Endothelial cell of umbilical vein (primary cell): ENCODE results near the gene GTPBP2. TPM values are rescaled to one million over a fixed set of nuclear protein-coding genes. Genes with fewer than 3 reads are reported as not detected.

ENCODE experiments used
- BruUV-seq: library from RNA; stranded (reverse); fragments of 400-500 nt; replicated peaks from 2 replicates; lab custom pipeline; 2021; lab: Mats Ljungman, UMichigan
- CTCF ChIA-PET: fragments of 300-600, 350-600 bp; sonication (Branson Sonifier 250); formaldehyde crosslinking; loops from one replicate; lab custom pipeline; 2021; ENCODE audit warnings: antibody characterized with exemption, inconsistent platforms; lab: Charles Lee
- POLR2A ChIA-PET: fragments of 300-600, 350-600 bp; sonication (Branson Sonifier 250); formaldehyde crosslinking; loops from one replicate; lab custom pipeline; 2021; ENCODE audit warnings: antibody characterized with exemption, inconsistent platforms; lab: Charles Lee
- DNase-seq: peaks from one replicate; pipeline ENCODE4 v3.0.0-alpha.2; 2011; ENCODE audit warnings: low read depth, low spot score
- FAIRE-seq: peaks from 2 replicates; lab custom pipeline; 2011; peaks lifted over from hg19 to GRCh38; lab: Jason Lieb, UNC
- H2AFZ ChIP-seq: 2 replicates; pipeline ENCODE4 v1.6.0; 2012; ENCODE audit warnings: low read depth, low read length, control low read depth, inconsistent platforms
- H3K27ac ChIP-seq: 2 replicates; pipeline ENCODE4 v1.5.1; 2011; ENCODE audit warnings: low read depth, mild to moderate bottlenecking, control low read depth, low read length, moderate library complexity; ENCODE audit not compliant: insufficient read depth
- H3K27me3 ChIP-seq, 2 experiments: 2 replicates each; pipeline versions ENCODE4 v1.6.0 to v1.6.1; 2011; ENCODE audit warnings: low read length in 2 of 2, mixed read lengths in 1 of 2; ENCODE audit not compliant: control insufficient read depth in 2 of 2, insufficient read depth in 2 of 2
- H3K36me3 ChIP-seq, 2 experiments: 2 replicates in 1 of 2; 3 replicates in 1 of 2; pipeline ENCODE4 v1.5.1; 2011; ENCODE audit warnings: low read length in 2 of 2, mild to moderate bottlenecking in 1 of 2, moderate library complexity in 1 of 2; ENCODE audit not compliant: control insufficient read depth in 2 of 2, insufficient read depth in 2 of 2; ENCODE audit errors: extremely low read depth in 1 of 2
- H3K4me1 ChIP-seq: 3 replicates; pipeline ENCODE4 v1.5.1; 2011; ENCODE audit warnings: mild to moderate bottlenecking, low read length; ENCODE audit not compliant: control insufficient read depth, insufficient read depth; ENCODE audit errors: extremely low read depth
- H3K4me2 ChIP-seq: 2 replicates; pipeline ENCODE4 v1.6.1; 2011; ENCODE audit warnings: low read length, control low read depth, mixed read lengths; ENCODE audit not compliant: insufficient read depth
- H3K4me3 ChIP-seq, 3 experiments: fragments of 200-600 bp in 1 of 3; sonication (generic), shearing (Covaris generic) in 1 of 3; replicated peaks in 1 of 3; 2 replicates each; pipeline ENCODE4 v1.5.1; 2011 to 2016; ENCODE audit warnings: control low read depth in 3 of 3, low read length in 3 of 3, mild to moderate bottlenecking in 2 of 3, inconsistent platforms in 1 of 3, low read depth in 1 of 3, moderate library complexity in 1 of 3; ENCODE audit not compliant: insufficient read depth in 1 of 3
- H3K79me2 ChIP-seq: 2 replicates; pipeline ENCODE4 v1.6.0; 2012; ENCODE audit warnings: low read length, inconsistent platforms; ENCODE audit not compliant: control insufficient read depth, insufficient read depth
- H3K9ac ChIP-seq: replicated peaks from 2 replicates; pipeline ENCODE3; 2011; ENCODE audit warnings: low read length, control low read depth; ENCODE audit not compliant: insufficient read depth; ENCODE audit errors: extremely low read depth
- H3K9me1 ChIP-seq: replicated peaks from 3 replicates; pipeline ENCODE4 v1.6.0; 2011; ENCODE audit warnings: mild to moderate bottlenecking, low read length; ENCODE audit not compliant: control insufficient read depth, insufficient read depth; ENCODE audit errors: extremely low read depth
- H3K9me3 ChIP-seq: replicated peaks from 2 replicates; pipeline ENCODE4 v1.5.1; 2012; ENCODE audit warnings: low read length, inconsistent platforms; ENCODE audit not compliant: control insufficient read depth, insufficient read depth
- H4K20me1 ChIP-seq: replicated peaks from 2 replicates; pipeline ENCODE3; 2011; ENCODE audit warnings: mild to moderate bottlenecking, low read length; ENCODE audit not compliant: control insufficient read depth, insufficient read depth; ENCODE audit errors: extremely low read depth
- CTCF ChIP-seq, 2 donors: IDR thresholded peaks; 1 replicate in 1 of 2; 2 replicates in 1 of 2; pipeline ENCODE4 v1.5.1; 2011; ENCODE audit warnings: low read length in 2 of 2, mild to moderate bottlenecking in 2 of 2, moderate library complexity in 2 of 2, control low read depth in 1 of 2, inconsistent platforms in 1 of 2, low read depth in 1 of 2; ENCODE audit not compliant: insufficient read depth in 1 of 2; ENCODE audit errors: extremely low read depth in 1 of 2
- EZH2 ChIP-seq: IDR thresholded peaks from 2 replicates; pipeline ENCODE4 v1.6.1; 2012; ENCODE audit warnings: borderline replicate concordance, low read depth, mild to moderate bottlenecking, moderate library complexity, low read length, inconsistent platforms; ENCODE audit not compliant: severe bottlenecking
- FOS ChIP-seq: IDR thresholded peaks from 2 replicates; pipeline ENCODE4 v1.6.1; 2011; ENCODE audit warnings: mild to moderate bottlenecking, low read length, moderate library complexity, borderline replicate concordance; ENCODE audit not compliant: insufficient read depth
- GATA2 ChIP-seq: IDR thresholded peaks from 2 replicates; pipeline ENCODE4 v1.7.0; 2011; ENCODE audit warnings: low read depth, mild to moderate bottlenecking, moderate library complexity, mixed read lengths, low read length; ENCODE audit not compliant: insufficient read length, insufficient read depth
- JUN ChIP-seq: IDR thresholded peaks from 2 replicates; pipeline ENCODE4 v1.6.1; 2011; ENCODE audit warnings: borderline replicate concordance, low read depth; ENCODE audit not compliant: insufficient read length, insufficient read depth
- MAX ChIP-seq: IDR thresholded peaks from 2 replicates; pipeline ENCODE4 v1.6.1; 2011; ENCODE audit not compliant: insufficient read depth, insufficient read length
- MYC ChIP-seq: IDR thresholded peaks from one replicate; pipeline ENCODE4 v1.6.1; 2011; ENCODE audit warnings: mild to moderate bottlenecking, low read depth, low read length
- POLR2A ChIP-seq: IDR thresholded peaks from 2 replicates; pipeline ENCODE4 v1.6.1; 2012; ENCODE audit warnings: low read depth, mild to moderate bottlenecking, control low read depth, low read length
- POLR2AphosphoS5 ChIP-seq: IDR thresholded peaks from 2 replicates; pipeline ENCODE4 v1.6.1; 2012; ENCODE audit warnings: low read depth, mild to moderate bottlenecking, control low read depth, low read length, moderate library complexity; ENCODE audit not compliant: insufficient read depth
- dilution Hi-C: fragments of 300-500 bp; cut with MboI; formaldehyde crosslinking; loops from one replicate; pipeline ENCODE4 v1.15.0; 2019; ENCODE audit warnings: low sequenced_read_pairs; ENCODE audit not compliant: extremely low pct_ligation_motif_present
- intact Hi-C: fragments of 100-400 bp; cut with micrococcal nuclease; formaldehyde crosslinking; loops from one replicate; pipeline ENCODE4 v1.10.0; 2022
- polyA plus RNA-seq, 4 experiments: library from polyadenylated mRNA; depleted of rRNA in 3 of 4; stranded (reverse) in 3 of 4; unstranded in 1 of 4; fragments of >200 nt; gene quantifications; 2 replicates each; pipeline versions ENCODE4 v1.2.1 to v1.2.3, GENCODE V29; 2011 to 2012; ENCODE audit warnings: missing spikeins in 1 of 4
- total RNA-seq: library from RNA; stranded (reverse); gene quantifications from 2 replicates; pipeline ENCODE4 v1.2.3, GENCODE V29; 2021

Gene GTPBP2
- total and polyA plus RNA-seq, 2 donors (not counting 3 experiments of a cell fraction or from before 2014, with no cell fraction given) = 87.1 to 112 TPM

GRCh38 chr6:43644940-43645612 lies 16.0 kb upstream of the GTPBP2 start, which contains the start of gene RSPH9:
Gene RSPH9, plus strand, starts transcription at chr6:43645036. Its CDS starts 63 bp downstream, at chr6:43645099.
- dilution Hi-C loops (no loop called here), intact Hi-C loops (loop anchor here (1.0 kb wide), 1 partner anchor 9 kb away; no protein-coding TSS in a partner anchor)
- FAIRE-seq = peak; percentile 74
- H3K9ac ChIP-seq = peak within 1 kb of the TSS; percentile 33
- TF ChIP-seq POLR2A (no peak), MYC (no peak), GATA2 (no peak), EZH2 (no peak), CTCF (IDR thresholded peaks at IDR 0.05; ENCODE audit: extremely low read depth in 1 of 2, insufficient read depth in 1 of 2, low read depth in 1 of 2, low read length in 2 of 2) (no peak), JUN (no peak), POLR2AphosphoS5 (no peak), MAX (no peak), FOS (no peak)
- no peaks in the 10 kb centered on the region for H4K20me1 ChIP-seq
- H3K4me3 ChIP-seq = peak within 1 kb of the TSS; percentile 50 to 68 (median 51)
- H3K27me3 ChIP-seq = no peaks in the 10 kb centered on the region
- no peaks in the 10 kb centered on the region for H3K9me1 ChIP-seq
- BruUV-seq = no TSS peak
- CTCF ChIA-PET = interaction anchor here (0.7 to 2.0 kb wide), 8 partner anchors 8 to 434 kb away, joined by 3 to 11 read pairs (median 5); partner anchors contain the start of gene VEGFA
- peak; percentile 48 for DNase-seq
- peak within 1 kb of the TSS; percentile 88 for H3K4me2 ChIP-seq
- H3K27ac ChIP-seq = no peak within 1 kb of the TSS
- peak within 1 kb of the TSS; percentile 99 for H2AFZ ChIP-seq
- H3K9me3 ChIP-seq = no peaks in the 10 kb centered on the region
- peaks cover 5 to 11% of the 10 kb centered on the region in 2 experiments for H3K36me3 ChIP-seq
- POLR2A ChIA-PET = interaction anchor here (0.8 to 1.2 kb wide), 2 partner anchors 16 to 125 kb away, joined by 4 read pairs; partner anchors contain the start of gene GTPBP2
- peaks cover 7% of the 10 kb centered on the region for H3K4me1 ChIP-seq
- H3K79me2 ChIP-seq = peaks cover 9% of the 10 kb centered on the region
